NCI-H2196 (cell line): ENCODE measurements around the gene CGN.

Experiments
- DNase-seq: peaks from one replicate; lab custom pipeline; 2025; ENCODE audit not compliant: unreplicated experiment; lab: John Stamatoyannopoulos, UW

CGN gene

DNA sequence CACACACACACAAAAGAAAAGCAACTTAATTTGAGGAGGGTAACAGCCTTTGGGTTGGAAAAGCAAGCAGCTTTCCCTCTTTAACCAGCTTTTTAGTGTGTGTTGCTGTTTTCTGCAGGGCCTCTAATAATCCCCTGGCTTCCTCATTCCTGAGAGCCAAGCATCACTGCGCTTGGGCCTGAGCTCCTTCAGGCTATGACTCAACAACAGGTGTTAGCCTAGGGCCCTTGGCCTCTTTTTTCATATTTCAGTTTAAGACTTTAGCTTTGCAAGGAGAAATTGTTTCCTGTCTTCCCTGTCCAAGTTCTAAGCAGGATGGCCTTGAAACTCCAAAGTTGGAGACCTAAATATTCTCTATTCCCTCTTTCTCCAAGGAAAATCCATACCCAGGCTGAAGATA is 74.4 kb downstream of the CGN start:
- peak; percentile 57 for DNase-seq
